Measurements from ENCODE around the gene CBX7. TPM values are rescaled to one million over a fixed set of nuclear protein-coding genes. Genes with fewer than 3 reads are reported as not detected.
A peak's percentile ranks its signal among the peaks of the same experiment; 100 is the strongest.

CBX7 gene
- total RNA-seq, 1 experiment from 2014 or later, result 0.63 TPM

- DNase-seq (ENCODE audit: low read depth), result no peak
Observed at GRCh38 chr22:39123751-39124581, 28.5 kb downstream of the CBX7 start.

GRCh38 chr22:39122772-39123470 is 29.6 kb downstream of the CBX7 start:
- DNase-seq (ENCODE audit: low read depth), result no peak

GRCh38 chr22:39120983-39121382 is 31.5 kb downstream of the CBX7 start:
- DNase-seq (ENCODE audit: low read depth), result no peak

GRCh38 chr22:39117585-39118191 is 34.8 kb downstream of the CBX7 start:
- peak; percentile 13 for DNase-seq (ENCODE audit: low read depth)

DNA sequence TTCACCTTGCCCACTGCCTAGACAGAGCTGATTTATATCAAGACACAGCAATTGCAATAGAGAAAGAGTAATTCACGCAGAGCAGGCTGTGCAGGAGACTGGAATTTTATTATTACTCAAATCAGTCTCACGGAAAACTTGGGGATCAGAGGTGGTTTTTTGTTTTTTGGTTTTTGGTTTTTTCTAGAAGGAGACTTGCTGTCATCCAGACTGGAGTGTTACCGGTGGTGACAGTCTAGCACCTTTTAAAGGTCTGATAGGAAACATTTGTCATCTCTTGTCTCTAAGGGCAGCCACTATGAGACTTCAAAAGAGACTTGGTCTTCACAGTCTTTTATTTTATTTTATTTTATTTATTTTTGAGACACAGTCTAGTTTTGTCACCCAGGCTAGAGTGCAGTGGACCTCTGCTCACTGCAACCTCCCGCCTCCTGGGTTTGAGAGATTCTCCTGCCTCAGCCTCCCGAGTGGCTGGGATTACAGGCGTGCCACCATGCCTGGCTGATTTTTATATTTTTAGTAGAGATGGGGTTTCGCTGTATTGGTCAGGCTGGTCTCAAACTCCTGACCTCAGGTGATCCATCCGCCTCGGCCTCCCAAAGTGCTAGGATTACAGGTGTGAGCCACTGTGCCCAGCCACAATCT is 36.4 kb downstream of the CBX7 start:
- no peak for DNase-seq (ENCODE audit: low read depth)

- no peak for DNase-seq (ENCODE audit: low read depth)
Observed at GRCh38 chr22:39115570-39115969, 36.9 kb downstream of the CBX7 start.

DNA sequence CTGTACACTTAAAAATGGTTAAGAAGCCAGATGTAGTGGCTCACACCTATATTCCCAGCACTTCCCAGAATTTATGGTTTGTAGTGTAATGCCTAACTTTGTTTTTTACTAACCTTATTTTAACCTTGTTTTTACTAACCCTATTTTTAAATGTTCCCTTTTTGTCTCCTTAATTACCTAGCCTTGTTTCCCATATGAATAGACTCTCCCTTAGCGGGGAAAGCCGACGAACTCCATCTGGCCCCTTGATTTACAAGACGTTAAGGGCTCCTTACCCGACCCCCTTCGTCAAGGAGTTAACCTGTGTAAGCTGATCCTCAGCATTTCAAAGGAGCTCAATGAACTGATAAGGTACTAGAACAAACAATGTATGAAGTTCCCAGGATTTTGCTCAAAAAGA is 38.4 kb downstream of the CBX7 start:
- no peak for DNase-seq (ENCODE audit: low read depth)

DNA sequence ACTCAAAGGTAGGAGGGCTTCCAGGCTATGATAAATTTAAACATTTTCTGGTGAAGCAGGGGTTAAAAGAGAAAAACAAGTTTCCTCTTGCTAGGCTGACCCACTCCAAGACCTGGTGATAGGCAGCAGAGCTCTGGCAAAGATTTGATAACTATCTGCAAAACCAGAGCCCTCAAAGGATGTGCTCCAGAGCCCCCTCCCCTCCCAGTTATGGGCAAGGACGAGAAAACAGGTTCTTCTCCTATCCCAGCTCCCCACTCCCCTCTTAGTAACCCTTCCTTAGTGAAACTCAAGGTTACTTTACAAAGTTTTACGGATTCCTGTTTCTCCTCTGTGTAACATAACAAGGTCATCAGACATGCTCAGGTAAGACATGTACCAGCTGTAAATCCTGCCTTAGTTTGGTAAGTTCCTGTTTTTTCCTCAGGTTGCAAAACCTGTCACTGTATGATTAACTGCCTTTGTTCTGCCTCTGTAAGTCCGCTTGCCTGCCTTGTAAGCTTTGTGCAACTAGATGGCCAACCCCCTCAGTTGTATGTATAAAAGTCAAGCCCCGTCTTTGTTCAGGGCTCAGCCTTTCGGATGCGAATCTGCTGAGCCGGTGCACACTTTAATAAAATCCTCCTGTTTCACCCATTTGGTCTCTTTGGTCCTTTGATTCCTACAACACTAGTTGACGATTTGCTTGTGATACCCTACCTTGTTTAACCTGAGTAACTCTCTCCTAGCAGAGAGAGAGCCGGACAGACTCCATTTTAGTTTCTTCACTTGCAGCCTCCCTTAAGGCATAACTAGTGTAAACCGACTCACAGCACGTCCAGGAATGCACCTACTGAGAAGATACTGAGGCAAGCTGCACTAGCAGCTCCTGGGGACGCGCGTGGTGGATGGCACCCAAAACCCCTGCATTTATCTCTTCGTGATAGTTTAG is 41.6 kb downstream of the CBX7 start:
- no peak for DNase-seq (ENCODE audit: low read depth)

- no peak for DNase-seq (ENCODE audit: low read depth)
Observed at GRCh38 chr22:39109361-39109760, 43.1 kb downstream of the CBX7 start.

DNA sequence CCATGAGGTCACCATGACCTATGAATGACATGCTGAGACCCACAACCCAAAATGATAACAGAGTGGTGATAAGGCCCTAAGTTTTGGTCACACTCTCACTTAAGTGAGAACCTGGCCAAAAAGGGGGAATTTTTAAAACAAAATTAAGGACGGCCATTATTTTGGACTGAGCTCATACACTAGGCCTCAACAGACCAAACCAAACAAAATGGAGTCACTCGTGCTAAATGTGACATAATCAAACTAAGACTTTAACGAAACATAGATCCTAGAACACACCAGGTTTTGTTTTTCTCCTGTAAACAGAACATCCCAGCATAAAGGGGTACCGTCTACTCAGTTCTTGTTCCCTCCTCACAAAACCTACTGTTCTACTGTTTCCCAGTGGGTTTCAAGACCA is 44.0 kb downstream of the CBX7 start:
- no peak for DNase-seq (ENCODE audit: low read depth)

DNA sequence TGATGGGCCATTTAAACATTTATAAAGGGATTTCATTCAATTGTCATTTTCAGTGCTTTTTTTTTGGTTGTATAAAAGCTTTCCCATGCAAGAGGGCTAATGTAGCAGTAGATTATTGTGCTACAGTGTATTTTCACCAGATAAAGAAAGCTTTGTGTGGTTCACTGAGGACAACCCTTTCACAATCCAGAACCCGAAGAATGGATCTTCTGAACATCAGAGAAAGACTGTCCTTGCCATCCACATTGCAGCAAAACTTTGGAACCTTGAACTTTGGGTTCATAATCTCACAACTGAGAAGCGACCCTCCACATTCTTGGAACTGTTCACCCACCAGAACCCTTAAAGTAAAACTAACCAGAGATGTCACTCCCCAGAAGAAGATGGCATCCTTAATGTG is 46.2 kb downstream of the CBX7 start:
- DNase-seq (ENCODE audit: low read depth), result no peak

DNA sequence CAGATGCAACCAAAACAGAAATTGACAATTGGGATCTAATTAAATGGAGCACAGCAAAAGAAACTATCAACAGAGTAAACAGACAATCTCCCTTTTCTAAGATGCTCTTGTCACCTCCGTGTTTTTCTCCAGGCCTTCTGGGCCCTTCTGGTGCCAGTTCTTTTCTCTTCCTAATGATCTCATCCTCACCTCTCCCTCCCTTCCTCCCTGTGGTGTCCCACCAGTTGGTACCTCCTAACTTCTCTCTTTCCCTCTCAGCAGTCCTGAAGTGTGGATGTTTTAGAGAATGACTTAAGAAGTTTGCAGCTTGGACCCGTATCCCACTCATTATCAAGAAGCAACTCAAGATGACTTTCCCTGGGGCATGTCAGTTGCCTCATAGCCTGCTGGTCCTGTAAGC is 49.0 kb downstream of the CBX7 start:
- no peak for DNase-seq (ENCODE audit: low read depth)

DNA sequence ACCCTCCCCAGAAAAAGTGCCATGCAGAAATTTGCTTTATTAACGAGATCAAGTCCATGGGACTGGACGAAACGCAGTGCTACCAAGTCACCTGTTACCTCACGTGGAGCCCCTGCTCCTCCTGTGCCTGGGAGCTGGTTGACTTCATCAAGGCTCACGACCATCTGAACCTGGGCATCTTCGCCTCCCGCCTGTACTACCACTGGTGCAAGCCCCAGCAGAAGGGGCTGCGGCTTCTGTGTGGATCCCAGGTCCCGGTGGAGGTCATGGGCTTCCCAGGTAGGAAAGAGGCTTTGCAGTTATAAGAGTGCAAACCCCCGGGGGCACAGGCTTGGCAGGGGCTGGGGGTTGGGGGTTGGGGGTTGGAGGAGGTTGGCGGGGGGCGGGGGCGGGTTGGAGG is 51.3 kb downstream of the CBX7 start:
- DNase-seq (ENCODE audit: low read depth), result no peak

DNA sequence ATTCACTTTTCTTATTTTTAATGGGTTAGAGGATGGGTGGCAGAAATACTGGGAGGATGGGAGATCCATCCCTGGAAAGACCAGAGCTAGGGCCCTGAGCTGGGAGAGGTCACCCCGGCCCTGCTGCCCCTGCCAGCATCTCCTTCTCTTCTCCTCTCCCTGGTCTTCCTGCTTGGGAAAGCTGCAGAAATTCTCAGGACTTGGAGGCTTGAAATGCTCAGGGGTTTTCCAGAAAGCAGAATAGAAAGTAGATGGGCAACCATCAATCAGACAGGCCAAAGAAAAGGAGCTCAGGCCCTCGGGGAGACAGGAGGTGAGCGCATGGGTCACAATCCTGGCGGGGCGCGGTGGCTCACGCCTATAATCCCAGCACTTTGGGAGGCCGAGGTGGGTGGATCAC is 53.9 kb downstream of the CBX7 start:
- no peak for DNase-seq (ENCODE audit: low read depth)

DNA sequence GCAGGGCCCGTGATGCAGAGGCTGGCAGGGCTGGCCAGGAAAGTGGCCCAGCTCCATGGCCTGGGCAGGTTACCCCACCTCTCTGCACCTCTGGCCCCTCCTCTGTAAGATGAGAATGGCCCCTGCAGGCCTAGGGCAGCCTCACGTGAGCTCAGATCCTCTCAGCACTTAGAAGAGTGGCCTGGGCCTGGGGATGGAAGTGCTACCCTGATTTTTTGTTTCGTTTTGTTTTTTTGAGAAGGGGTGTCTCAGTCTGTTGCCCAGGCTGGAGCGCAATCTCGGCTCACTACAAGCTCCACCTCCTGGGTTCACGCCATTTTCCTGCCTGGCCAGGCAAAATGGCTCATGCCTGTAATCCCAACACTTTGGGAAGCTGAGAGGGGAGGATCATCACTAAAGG is 54.5 kb downstream of the CBX7 start:
- DNase-seq (ENCODE audit: low read depth), result no peak

DNA sequence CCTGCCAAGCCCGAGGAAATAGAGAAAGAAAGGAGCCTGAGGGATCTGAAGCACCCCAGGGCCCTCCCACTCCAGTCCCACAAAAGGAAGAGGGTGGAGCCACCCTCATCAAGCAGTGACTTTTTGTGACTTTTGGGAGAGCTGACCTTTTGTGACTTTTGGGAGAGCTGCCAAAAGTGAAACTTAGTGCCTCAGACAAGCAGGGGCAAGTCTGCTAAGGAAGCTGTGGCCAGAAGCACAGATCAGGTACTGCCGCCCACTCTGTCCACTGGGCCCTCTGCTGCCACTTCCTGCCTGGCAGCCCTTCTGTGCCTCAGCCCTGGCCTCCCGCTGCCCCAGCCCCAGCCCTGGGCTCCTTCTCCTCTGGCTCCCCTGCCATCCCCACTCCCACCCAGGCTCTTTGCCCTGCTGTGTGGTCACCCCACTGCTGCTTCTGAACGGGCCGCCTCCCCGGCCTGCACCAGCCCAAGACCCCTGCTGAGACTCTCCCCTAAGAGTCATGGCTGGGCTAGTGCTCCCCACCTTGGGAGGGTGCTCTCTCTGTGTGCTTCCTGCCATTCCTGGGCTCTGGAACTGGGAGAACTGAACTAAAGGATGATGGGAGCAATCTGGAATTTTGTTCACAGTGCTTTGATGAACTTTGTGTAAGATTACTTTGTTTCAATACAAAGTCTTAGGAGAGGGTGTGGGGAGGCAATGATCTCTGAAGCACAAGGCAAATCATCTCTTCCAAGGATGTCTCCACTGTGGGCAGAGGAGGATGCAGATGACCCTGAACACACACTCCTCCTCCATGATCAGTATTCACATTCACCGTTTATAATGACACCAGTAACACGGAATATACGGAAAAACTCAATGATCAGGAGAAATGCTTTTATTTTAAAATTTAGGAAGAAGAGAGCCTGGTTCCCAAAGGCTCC is 55.1 kb downstream of the CBX7 start, which contains the start of gene APOBEC3H:
Gene APOBEC3H (plus strand): TSS at position 147 of the 923 bp plus-strand sequence. CDS start 3,035 bp downstream, outside the sequence.
- peak; percentile 17 for DNase-seq (ENCODE audit: low read depth)

DNA sequence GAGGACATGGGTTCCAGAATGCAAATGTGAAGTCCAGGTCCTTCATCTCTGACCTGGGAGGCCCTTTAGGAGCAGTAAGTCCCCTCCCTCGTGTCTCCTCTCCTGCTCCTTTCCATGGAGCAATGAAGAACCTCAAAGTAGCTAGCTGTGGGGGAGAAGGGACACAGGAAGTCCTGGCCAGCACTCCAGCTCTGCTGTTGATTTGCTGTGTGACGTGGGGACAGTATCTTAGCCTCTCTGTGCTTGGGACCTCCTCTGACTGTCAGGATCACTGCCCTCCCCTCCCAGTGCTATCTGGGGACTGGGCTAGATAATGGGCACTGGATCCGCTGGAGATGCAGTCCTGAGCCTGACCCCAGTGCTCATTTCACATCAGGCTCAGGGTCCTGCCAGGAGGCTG is 56.5 kb downstream of the CBX7 start:
- no peak for DNase-seq (ENCODE audit: low read depth)

DNA sequence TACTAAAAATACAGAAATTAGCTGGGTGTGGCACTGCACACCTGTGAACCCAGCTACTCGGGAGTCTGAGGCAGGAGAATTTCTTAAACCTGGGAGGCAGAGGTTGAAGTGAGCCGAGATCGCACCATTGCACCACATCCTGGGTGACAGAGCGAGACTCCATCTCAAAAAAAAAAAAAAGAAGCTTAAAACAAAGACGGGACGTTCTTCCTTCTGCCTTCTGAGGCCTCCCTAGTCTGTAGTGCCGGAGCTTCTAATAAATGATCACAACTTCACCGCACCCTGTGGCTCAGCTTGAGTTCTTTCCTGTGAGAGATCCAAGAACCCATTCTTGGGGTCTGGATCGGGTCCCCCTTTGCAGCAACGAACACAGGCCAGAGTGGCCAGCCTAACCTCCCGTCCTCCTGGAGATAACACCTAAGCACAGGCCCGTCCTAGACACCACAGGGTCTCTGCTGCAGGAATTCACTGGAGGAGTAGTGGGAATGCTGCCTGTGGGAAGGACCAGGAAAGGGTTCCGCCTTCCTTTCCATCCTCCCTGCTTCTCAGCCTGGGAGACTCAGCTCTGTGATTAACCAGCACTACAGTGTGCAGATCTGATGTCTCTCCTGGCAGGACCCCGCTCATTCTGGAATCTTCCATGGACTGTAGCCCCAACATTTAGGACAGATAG is 57.6 kb downstream of the CBX7 start:
- no peak for DNase-seq (ENCODE audit: low read depth)

- DNase-seq (ENCODE audit: low read depth), result no peak
Observed at GRCh38 chr22:39092111-39092862, 60.2 kb downstream of the CBX7 start.
